ENCODE measurements around the gene GUCY2C.
"Not testable (repeated sequence)": the region's sequence is repeated elsewhere in the genome, so short reads cannot be mapped to it uniquely, and the experiment has no call there.

GUCY2C gene

GRCh38 chr12:14696265-14696741, at the start of gene GUCY2C:
Gene GUCY2C (minus strand): TSS chr12:14696599. CDS start chr12:14696448, 151 bp downstream.
- no peak for DNase-seq

GRCh38 chr12:14743061-14743460, 46.7 kb upstream of the GUCY2C start:
- DNase-seq, result no peak

- no peak for DNase-seq
These were observed 45.5 kb upstream of the GUCY2C start for GRCh38 chr12:14741942-14742341.

GRCh38 chr12:14741153-14741552, 44.8 kb upstream of the GUCY2C start:
- no peak for DNase-seq

- not testable (repeated sequence) for DNase-seq
These were observed 40.0 kb upstream of the GUCY2C start for GRCh38 chr12:14736441-14736840.

- no peak for DNase-seq
These were observed 35.4 kb upstream of the GUCY2C start for GRCh38 chr12:14731821-14732220.

GRCh38 chr12:14729586-14729985, 33.2 kb upstream of the GUCY2C start:
- no peak for DNase-seq

- DNase-seq, result no peak
These were observed 27.4 kb upstream of the GUCY2C start for GRCh38 chr12:14723763-14724162.

GRCh38 chr12:14716848-14717444, 20.5 kb upstream of the GUCY2C start:
- no peak for DNase-seq

- DNase-seq, result no peak
These were observed 18.0 kb upstream of the GUCY2C start for GRCh38 chr12:14714437-14714836.

GRCh38 chr12:14710632-14711320, 14.4 kb upstream of the GUCY2C start:
- DNase-seq, result no peak

- no peak for DNase-seq
These were observed 5.6 kb upstream of the GUCY2C start for GRCh38 chr12:14701809-14702568.

GRCh38 chr12:14700935-14701334, 4.5 kb upstream of the GUCY2C start:
- no peak for DNase-seq

GRCh38 chr12:14699923-14700322, 3.5 kb upstream of the GUCY2C start:
- DNase-seq, result no peak

GRCh38 chr12:14698555-14698954, 2.2 kb upstream of the GUCY2C start:
- DNase-seq, result no peak

GRCh38 chr12:14695715-14696141, 671 bp downstream of the GUCY2C start:
- no peak for DNase-seq

GRCh38 chr12:14694970-14695369, 1.4 kb downstream of the GUCY2C start:
- DNase-seq, result no peak

GRCh38 chr12:14694145-14694714, 2.2 kb downstream of the GUCY2C start:
- no peak for DNase-seq

- no peak for DNase-seq
These were observed 3.3 kb downstream of the GUCY2C start for GRCh38 chr12:14693116-14693515.

- DNase-seq, result no peak
These were observed 4.8 kb downstream of the GUCY2C start for GRCh38 chr12:14691560-14691959.

- no peak for DNase-seq
These were observed 6.4 kb downstream of the GUCY2C start for GRCh38 chr12:14689996-14690395.

GRCh38 chr12:14689144-14689543, 7.3 kb downstream of the GUCY2C start:
- no peak for DNase-seq

GRCh38 chr12:14682231-14682630, 14.2 kb downstream of the GUCY2C start:
- DNase-seq, result not testable (repeated sequence)
